ENCODE results near the gene SHISA9. TPM values are rescaled to one million over a fixed set of nuclear protein-coding genes. Genes with fewer than 3 reads are reported as not detected.

SHISA9 gene
- total and polyA plus RNA-seq, 2 experiments from 2014 or later: 0.83 to 1.3 TPM

DNA sequence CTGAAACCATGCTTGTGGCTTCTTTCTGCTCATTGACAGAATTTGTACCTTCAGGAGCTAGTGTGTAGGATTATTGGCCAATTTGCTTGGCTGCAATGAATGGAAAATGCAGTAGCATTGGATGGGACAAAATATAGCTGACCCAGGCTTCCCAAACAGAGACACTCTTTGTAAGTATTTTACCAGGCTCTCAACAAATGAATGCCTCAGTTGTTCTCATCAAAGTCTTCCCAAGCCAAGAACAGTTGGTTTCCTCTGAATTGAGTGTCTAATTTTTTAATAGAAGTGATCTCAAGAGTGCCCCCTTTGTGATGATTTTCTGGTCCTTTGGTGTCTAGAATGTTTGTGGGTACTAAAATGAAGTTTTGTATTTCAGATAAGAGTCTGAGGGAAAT, 140.9 kb downstream of the SHISA9 start:
- no peak overlapping the region for H3K4me3 ChIP-seq
- no peaks in the 10 kb centered on the region for H4K20me1 ChIP-seq (ENCODE audit: insufficient read depth, poor library complexity, severe bottlenecking)
- H3K9me3 ChIP-seq (ENCODE audit: low read depth): no peaks in the 10 kb centered on the region
- H3K36me3 ChIP-seq (replicated peaks; ENCODE audit: insufficient read depth, low read depth): no peaks in the 10 kb centered on the region
- TF ChIP-seq, protein P1, sequence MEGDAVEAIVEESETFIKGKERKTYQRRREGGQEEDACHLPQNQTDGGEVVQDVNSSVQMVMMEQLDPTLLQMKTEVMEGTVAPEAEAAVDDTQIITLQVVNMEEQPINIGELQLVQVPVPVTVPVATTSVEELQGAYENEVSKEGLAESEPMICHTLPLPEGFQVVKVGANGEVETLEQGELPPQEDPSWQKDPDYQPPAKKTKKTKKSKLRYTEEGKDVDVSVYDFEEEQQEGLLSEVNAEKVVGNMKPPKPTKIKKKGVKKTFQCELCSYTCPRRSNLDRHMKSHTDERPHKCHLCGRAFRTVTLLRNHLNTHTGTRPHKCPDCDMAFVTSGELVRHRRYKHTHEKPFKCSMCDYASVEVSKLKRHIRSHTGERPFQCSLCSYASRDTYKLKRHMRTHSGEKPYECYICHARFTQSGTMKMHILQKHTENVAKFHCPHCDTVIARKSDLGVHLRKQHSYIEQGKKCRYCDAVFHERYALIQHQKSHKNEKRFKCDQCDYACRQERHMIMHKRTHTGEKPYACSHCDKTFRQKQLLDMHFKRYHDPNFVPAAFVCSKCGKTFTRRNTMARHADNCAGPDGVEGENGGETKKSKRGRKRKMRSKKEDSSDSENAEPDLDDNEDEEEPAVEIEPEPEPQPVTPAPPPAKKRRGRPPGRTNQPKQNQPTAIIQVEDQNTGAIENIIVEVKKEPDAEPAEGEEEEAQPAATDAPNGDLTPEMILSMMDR (IDR thresholded peaks at IDR 0.05; ENCODE audit: poor library complexity): no peak
- TF ChIP-seq EZH2 (IDR thresholded peaks at IDR 0.05; ENCODE audit: borderline replicate concordance) (no peak), EZH2phosphoT487 (IDR thresholded peaks at IDR 0.05; ENCODE audit: low read depth, severe bottlenecking, unreplicated experiment) (no peak)
- no peaks in the 10 kb centered on the region for H3K9me2 ChIP-seq (replicated peaks; ENCODE audit: insufficient read depth)
- H3K79me2 ChIP-seq: no peaks in the 10 kb centered on the region
- H3K27ac ChIP-seq: no peak overlapping the region
- H3K4me2 ChIP-seq: no peak overlapping the region
- DNase-seq (ENCODE audit: low spot score): no peak
- no peaks in the 10 kb centered on the region for H3K4me1 ChIP-seq (ENCODE audit: insufficient read depth)
- no peaks in the 10 kb centered on the region for H3K27me3 ChIP-seq
- no peak overlapping the region for H2AFZ ChIP-seq

DNA sequence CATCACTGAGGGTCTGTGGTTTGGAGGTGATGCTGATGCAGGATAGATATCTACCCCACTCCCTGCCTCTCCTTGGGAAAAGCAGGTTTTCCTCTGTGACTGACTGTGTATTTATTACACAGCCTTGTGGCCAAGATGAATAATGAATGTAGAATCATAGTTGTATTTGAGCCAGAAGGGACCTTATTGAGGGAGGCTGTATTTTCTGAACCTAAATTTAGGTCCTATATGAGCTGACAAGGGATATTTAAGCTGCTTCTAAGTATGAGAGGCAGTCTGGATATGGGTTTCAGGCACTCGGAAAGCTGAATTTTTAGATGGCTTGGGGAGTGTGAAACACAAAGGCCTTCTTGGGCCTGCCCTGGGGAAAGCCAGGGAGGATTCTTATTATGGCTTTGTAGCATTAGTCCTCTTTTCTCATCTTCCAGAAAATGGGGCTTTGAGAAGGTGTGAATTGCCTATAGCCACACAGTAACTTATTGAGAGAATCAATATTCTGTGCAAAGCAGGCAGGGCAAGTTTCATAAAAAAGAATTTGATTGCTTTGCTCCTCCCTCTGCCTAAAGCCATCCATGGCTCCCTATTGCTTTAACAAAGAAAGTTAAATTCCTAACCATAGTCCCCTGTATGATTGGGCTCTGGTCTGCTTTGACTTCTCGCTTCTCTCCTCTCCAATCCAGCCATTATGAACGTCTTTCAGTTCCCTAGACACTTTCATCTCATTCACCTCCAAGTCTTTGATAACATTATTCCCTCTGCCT, 144.8 kb downstream of the SHISA9 start:
- Histone ChIP-seq H3K79me2 (no peaks in the 10 kb centered on the region), H3K4me1 (ENCODE audit: insufficient read depth) (no peaks in the 10 kb centered on the region), H3K4me3 (no peak overlapping the region), H3K27ac (no peak overlapping the region), H3K36me3 (replicated peaks; ENCODE audit: insufficient read depth, low read depth) (no peaks in the 10 kb centered on the region), H3K9me2 (replicated peaks; ENCODE audit: insufficient read depth) (no peaks in the 10 kb centered on the region), H4K20me1 (ENCODE audit: insufficient read depth, poor library complexity, severe bottlenecking) (no peaks in the 10 kb centered on the region), H3K4me2 (no peak overlapping the region), H3K27me3 (no peaks in the 10 kb centered on the region), H3K9me3 (ENCODE audit: low read depth) (no peaks in the 10 kb centered on the region), H2AFZ (no peak overlapping the region)
- DNase-seq (ENCODE audit: low spot score): no peak
- TF ChIP-seq EZH2 (IDR thresholded peaks at IDR 0.05; ENCODE audit: borderline replicate concordance): no peak
- TF ChIP-seq, protein P1 (IDR thresholded peaks at IDR 0.05; ENCODE audit: poor library complexity): no peak
- TF ChIP-seq EZH2phosphoT487 (IDR thresholded peaks at IDR 0.05; ENCODE audit: low read depth, severe bottlenecking, unreplicated experiment): no peak
- 89% methylated on average over 3 of the region's 3 CpGs for WGBS (ENCODE audit: low lambda C conversion rate, missing lambda C conversion rate)

DNA sequence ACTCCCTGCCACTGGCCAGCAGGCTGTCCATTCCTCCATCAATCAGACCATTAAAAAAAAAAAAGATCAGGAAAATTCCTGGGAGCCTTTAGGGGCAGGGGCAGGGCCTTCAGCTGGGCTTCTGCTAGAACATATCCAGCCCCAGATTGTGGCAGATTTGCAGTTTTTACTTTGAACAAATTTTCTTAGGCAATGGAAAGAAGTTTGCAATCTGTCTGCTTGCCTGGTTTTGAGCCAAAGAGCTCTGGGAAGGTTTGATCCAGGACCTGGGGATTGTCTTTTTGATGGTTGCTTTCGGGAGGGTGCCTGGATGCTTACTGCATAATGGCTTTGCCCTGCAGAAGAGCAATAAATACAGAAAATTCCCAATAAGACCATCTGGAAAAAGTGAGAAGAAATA, 145.9 kb downstream of the SHISA9 start:
- DNase-seq (ENCODE audit: low spot score): no peak
- TF ChIP-seq EZH2phosphoT487 (IDR thresholded peaks at IDR 0.05; ENCODE audit: low read depth, severe bottlenecking, unreplicated experiment) (no peak), EZH2 (IDR thresholded peaks at IDR 0.05; ENCODE audit: borderline replicate concordance) (no peak)
- TF ChIP-seq, protein P1 (IDR thresholded peaks at IDR 0.05; ENCODE audit: poor library complexity): no peak
- H3K79me2 ChIP-seq: no peaks in the 10 kb centered on the region
- no peaks in the 10 kb centered on the region for H4K20me1 ChIP-seq (ENCODE audit: insufficient read depth, poor library complexity, severe bottlenecking)
- H3K4me1 ChIP-seq (ENCODE audit: insufficient read depth): no peaks in the 10 kb centered on the region
- 64% methylated on average over 1 of the region's 1 CpG for WGBS (ENCODE audit: low lambda C conversion rate, missing lambda C conversion rate)
- H3K27ac ChIP-seq: no peak overlapping the region
- H3K9me2 ChIP-seq (replicated peaks; ENCODE audit: insufficient read depth): no peaks in the 10 kb centered on the region
- H3K4me3 ChIP-seq: no peak overlapping the region
- no peak overlapping the region for H2AFZ ChIP-seq
- no peaks in the 10 kb centered on the region for H3K36me3 ChIP-seq (replicated peaks; ENCODE audit: insufficient read depth, low read depth)
- H3K9me3 ChIP-seq (ENCODE audit: low read depth): no peaks in the 10 kb centered on the region
- no peak overlapping the region for H3K4me2 ChIP-seq
- no peaks in the 10 kb centered on the region for H3K27me3 ChIP-seq

Measured in hepatocyte (in vitro differentiated cells).